Measurements from ENCODE around the gene SSBP4. TPM values are rescaled to one million over a fixed set of nuclear protein-coding genes. Genes with fewer than 3 reads are reported as not detected.
A peak's percentile ranks its signal among the peaks of the same experiment; 100 is the strongest.

SSBP4 gene
- total and polyA plus RNA-seq, 9 of the 15 experiments (the other 6 are each of a cell fraction or from before 2014, with no cell fraction given) = 1.1 to 189 (median 39.0) TPM

GRCh38 chr19:18416778-18417249, 2.4 kb upstream of the SSBP4 start (continued):
- peak in 1 of 2 experiments; percentile 14 for TF ChIP-seq AFF1 (IDR thresholded peaks at IDR 0.05; ENCODE audit: low read depth in 1 of 2, partially characterized antibody in 2 of 2)
- TF ChIP-seq RBFOX2 (IDR thresholded peaks at IDR 0.05; ENCODE audit: low read depth, low read length) = peak; percentile 64
- peak; percentile 89; the same call in 1 of the 2 replicates for TF ChIP-seq PREB (CRISPR knock-in tag; IDR thresholded peaks at IDR 0.05)
- TF ChIP-seq THRB (CRISPR knock-in tag; conservative IDR thresholded peaks at IDR 0.05) = 0 out of 2 replicates have a peak, but pooled peaks have one; percentile 47
- peak; percentile 86 for TF ChIP-seq RBM22 (IDR thresholded peaks at IDR 0.05; ENCODE audit: low read depth, low read length, poor library complexity, severe bottlenecking)
- peak; percentile 95 for TF ChIP-seq L3MBTL2 (IDR thresholded peaks at IDR 0.05)
- peak; percentile 49; the same call in 1 of the 2 replicates for TF ChIP-seq ZNF263 (CRISPR knock-in tag; IDR thresholded peaks at IDR 0.05; ENCODE audit: borderline replicate concordance)
- TF ChIP-seq CSDE1 (IDR thresholded peaks at IDR 0.05) = peak in 1 of 2 experiments; percentile 76; a peak in 1 of 4 replicates
- no peak for TF ChIP-seq RHOXF2B (CRISPR knock-in tag; conservative IDR thresholded peaks at IDR 0.05)
- peak; percentile 56 for TF ChIP-seq POLR2G (IDR thresholded peaks at IDR 0.05; ENCODE audit: low read depth, low read length)
- TF ChIP-seq CHD2 (IDR thresholded peaks at IDR 0.05; ENCODE audit: low read depth, low read length) = peak; percentile 68
- TF ChIP-seq FOXA1 (IDR thresholded peaks at IDR 0.05; ENCODE audit: borderline replicate concordance) = no peak
- peak; percentile 64; the same call in 1 of the 2 replicates for TF ChIP-seq POLR2A (conservative IDR thresholded peaks at IDR 0.05)
- TF ChIP-seq EGR1 (conservative IDR thresholded peaks at IDR 0.05) = peak; percentile 95
- no peak for TF ChIP-seq ZNF445 (CRISPR knock-in tag; IDR thresholded peaks at IDR 0.05; ENCODE audit: low read depth)
- TF ChIP-seq MNT (conservative IDR thresholded peaks at IDR 0.05) = peak; percentile 86 to 88
- TF ChIP-seq ZNF165 (CRISPR knock-in tag; IDR thresholded peaks at IDR 0.05; ENCODE audit: borderline replicate concordance) = no peak
- TF ChIP-seq VEZF1 (CRISPR knock-in tag; IDR thresholded peaks at IDR 0.05) = peak; percentile 80
- TF ChIP-seq DPF2 (IDR thresholded peaks at IDR 0.05) = peak; percentile 55; the same call in 1 of the 2 replicates
- no peak for TF ChIP-seq PCBP2 (IDR thresholded peaks at IDR 0.05; ENCODE audit: low read depth, low read length, poor library complexity, severe bottlenecking)

All from K562 (cell line).